Keratinocyte (primary cell): Measurements from ENCODE around the gene MTA1.

Source experiments
- CTCF ChIP-seq, 3 experiments: IDR thresholded peaks in 1 of 3; conservative IDR thresholded peaks in 1 of 3; optimal IDR thresholded peaks in 1 of 3; 2 replicates in 2 of 3; 3 replicates in 1 of 3; pipeline versions ENCODE3 to v1.5.1; 2011; ENCODE audit warnings: low read length in 3 of 3, mild to moderate bottlenecking in 3 of 3, moderate library complexity in 2 of 3, control low read depth in 1 of 3, inconsistent platforms in 1 of 3; ENCODE audit not compliant: insufficient read depth in 2 of 3; ENCODE audit errors: extremely low read depth in 1 of 3
- EZH2 ChIP-seq: IDR thresholded peaks from one replicate; pipeline ENCODE4 v1.6.1; 2012; ENCODE audit warnings: inconsistent platforms, mild to moderate bottlenecking, low read length, moderate library complexity

- TF ChIP-seq CTCF (optimal IDR thresholded peaks at IDR 0.05 in 1 of 3, IDR thresholded peaks at IDR 0.05 in 1 of 3, conservative IDR thresholded peaks at IDR 0.05 in 1 of 3; ENCODE audit: extremely low read depth in 1 of 3, insufficient read depth in 2 of 3, low read length in 3 of 3) (no peak), EZH2 (no peak)
Measured at GRCh38 chr14:105437723-105438500, 18.3 kb downstream of the MTA1 start.
